ENCODE results near the gene MYH14.

MYH14 gene

DNA sequence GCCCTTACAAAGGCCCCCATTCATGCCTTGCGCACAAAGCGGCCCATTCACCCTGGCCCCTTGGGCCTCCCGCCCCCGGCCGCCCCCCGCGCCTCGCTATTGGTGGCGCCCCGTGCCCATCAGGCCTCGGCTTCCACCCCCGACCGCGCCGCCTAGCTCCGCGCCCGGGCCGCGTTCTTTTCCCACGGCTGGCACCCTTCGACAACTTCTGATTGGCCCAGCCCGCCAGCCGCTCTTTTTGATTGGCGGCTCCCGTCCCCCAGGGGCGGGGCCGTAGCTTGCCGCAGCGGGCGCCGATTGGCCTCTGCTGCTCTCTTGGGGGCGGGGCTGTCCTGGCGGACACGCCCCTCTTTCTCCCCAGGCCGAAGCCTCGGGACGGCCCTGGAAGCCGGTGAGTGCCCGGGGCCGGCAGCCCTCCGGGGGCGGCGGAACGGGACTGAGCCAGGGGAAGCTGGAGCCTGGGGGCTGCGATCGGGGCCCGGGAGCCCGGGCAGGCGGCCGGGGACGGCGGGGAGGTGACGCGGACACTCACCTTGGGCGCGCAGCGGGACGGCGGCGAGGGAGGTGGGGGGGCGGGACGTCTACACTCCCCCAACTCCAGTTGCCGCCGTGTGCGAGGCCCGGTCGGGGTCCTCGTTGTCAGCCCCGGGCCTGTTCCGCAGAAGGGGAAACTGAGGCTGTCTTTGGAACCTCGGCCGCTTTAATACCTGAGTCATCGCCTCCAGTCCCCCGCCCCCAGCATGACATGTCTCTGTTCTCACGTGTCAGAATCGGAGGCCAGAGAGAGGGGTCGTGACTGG lies at the start of gene MYH14:
Gene MYH14 (plus strand): TSS at position 342 of the 800 bp plus-strand sequence. CDS start 6,744 bp downstream, outside the sequence.
- DNase-seq = no peak

DNA sequence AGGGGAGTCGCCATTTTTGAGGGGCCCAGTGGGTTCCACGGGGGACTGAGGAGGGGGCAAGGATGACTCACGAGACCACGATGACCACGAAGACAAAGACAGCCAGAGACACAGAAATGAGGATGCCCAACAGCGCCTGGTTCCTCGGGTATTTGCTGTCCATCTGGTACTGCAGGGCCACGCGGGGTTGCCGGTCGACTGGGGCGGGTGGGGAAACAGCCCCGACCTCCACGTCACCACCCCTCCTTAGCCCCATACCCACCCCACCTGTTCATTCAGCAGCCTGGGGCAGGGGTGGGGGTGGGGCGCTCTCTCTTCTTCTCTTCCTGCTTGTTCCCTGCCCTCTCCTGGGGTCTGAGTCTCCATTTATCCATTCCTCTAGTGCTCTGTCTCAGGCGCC lies 48.9 kb upstream of the MYH14 start:
- no peak for DNase-seq

DNA sequence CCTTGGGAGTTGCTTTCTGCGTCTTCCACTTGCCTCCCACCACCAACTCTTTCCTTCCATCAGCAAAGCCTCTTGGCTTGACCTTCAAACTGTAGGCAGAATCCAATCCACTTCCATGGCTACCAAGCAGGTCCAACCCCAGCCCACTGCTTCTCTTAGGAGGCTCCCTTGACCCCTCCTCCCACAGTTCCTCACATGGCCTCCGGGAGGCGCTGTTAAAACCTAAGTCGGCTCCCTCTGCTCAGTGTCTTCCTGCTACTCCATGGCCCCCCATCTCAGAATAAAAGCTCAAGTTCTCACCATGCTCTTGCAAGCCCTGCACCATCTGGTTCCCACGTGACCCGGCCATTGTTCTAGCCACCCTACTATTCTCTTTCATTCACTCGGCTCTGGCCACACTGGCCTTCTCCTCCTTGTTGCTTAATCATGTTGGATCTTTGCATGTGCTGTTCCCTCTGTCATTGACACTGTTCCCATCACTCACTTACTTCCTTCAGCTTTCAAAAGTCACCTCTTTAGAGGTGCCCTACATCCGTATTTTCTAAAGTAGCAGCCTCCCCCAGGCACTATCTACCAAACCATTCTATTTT lies 47.8 kb upstream of the MYH14 start:
- DNase-seq = no peak

DNA sequence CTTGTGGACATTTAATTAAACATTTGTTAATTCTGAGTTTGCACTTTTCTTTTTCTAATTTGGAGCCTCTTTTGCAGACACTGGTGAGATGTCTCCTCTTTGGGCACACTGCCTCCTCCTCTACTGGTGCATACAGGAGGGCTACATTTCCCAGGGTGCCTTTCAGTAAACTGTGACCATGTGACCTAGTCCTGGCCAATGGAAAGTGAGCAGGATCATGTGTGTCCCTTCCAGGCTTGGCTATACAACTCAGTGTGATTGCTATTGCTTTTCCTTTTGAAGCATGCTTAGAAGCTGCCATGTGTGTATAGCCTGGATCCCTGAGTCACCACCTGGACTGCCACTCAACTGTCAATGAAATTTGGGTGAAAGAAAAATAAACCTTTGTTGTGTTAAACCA lies 44.8 kb upstream of the MYH14 start:
- DNase-seq = no peak

DNA sequence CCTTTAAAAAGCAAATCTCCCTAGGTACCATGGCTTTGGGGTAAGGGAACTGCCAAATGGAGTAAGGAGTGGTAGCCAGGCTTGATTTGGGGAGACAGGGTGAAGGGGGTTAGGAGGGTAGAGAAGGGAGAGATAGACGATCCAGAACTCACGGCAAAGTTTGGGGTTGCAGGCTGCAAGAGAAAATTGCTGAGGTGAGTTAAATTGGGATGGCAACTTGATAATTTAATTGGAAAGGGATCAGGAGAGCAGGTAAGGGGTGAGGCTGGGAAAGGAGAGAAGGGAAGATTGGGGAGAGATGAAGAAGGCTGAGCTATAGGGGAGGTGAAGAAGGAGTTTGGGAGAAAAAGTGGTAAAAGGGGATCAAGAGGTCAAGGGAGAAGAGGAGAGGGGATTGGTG lies 44.3 kb upstream of the MYH14 start:
- no peak for DNase-seq

DNA sequence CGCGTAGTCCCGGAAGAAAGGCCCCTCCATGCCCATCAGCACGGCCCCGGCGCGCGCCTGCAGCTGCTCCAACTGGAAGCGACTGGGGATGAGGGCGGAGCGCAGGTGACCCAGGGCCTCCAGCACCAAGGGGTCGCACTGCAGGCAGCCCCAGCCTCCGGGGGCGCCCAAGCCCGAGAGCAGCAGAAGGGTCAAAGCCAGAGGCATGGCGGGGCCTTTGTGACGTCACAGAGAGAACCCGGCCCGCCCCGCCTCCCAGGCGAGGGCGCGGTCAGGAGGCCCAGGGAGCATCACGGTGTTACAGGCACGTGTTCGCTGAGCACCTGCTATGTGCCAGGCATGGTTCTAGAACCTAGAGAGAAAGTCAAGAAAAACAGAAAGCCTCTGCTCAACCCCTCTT lies 40.4 kb upstream of the MYH14 start, which contains the start of gene IZUMO2:
Gene IZUMO2 (minus strand): TSS at position 294 of the 400 bp plus-strand sequence. CDS start 87 bp downstream, at position 207.
- no peak for DNase-seq

DNA sequence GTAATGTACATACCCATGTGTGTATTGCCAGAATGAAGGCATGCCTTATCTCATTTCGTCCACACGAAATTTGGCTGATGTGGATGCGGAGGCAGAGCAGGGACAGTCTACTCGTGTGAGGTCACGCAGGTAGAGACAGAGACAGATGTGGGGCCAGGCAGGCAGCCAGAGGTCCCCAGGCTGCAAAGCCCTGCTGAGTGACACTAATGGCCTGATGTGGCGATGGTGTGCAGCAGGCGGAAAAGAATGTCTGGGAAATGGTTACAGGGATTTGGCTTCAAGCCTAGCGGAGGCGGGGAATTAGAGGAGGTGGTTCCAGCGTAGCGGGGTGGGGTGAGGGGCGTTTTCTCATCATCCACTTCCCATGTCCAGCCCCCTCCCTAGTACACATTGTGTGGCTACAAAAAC lies 36.1 kb upstream of the MYH14 start:
- no peak for DNase-seq

DNA sequence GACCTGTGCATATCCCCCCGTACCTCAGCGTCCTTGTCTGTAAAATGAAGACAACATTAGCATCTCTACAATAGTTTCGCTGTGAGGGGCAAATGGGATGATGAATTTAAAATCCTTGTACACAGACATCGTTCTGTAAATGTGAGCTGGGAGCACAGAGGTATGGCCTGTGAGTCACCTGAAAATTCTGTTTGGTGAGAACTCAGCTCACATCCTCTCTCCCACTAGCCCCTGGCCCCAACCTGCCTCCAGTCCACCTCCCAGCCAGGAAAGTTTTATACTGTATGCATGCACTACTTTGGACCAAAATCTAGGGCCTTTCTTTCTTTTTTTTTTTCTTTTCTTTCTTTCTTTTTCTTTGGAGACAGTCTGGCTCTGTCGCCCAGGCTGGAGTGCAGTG lies 31.7 kb upstream of the MYH14 start:
- no peak for DNase-seq

DNA sequence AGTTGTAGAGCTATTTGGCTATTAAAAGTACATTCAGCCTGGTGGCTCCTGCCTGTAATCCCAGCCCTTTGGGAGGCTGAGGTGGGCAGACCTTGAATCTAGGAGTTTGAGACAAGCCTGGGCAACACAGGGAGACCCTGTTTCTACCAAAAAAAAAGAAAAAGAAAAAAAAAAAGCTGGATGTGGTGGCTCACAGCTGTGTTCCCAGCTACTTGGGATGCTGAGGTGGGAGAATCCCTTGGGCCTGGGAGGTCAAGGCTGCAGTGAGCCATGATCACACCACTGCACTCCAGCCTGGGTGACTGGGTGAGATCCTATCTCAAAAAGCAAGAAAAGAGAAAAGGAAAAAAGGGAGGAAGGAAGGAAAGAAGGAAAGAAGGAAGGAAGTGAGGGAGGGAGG lies 30.7 kb upstream of the MYH14 start:
- DNase-seq = no peak

DNA sequence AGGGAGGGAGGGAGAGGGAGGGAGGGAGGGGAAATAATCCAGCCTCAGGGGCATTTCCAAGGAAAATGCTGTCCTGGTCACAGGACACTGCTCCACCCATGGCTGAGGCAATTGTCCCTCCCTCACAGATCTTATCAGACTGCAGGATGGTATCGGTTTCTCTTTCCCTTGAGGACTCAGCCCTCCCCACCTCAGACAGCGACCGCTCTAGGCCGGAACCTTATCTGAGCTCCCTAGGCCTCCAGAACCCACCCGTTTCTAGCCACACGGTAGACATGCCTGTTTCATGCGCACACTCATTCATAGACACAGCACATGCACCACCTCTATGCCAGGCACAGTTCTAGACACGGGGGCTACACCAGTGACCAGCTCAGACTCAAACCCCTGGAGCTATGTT lies 30.3 kb upstream of the MYH14 start:
- no peak for DNase-seq

DNA sequence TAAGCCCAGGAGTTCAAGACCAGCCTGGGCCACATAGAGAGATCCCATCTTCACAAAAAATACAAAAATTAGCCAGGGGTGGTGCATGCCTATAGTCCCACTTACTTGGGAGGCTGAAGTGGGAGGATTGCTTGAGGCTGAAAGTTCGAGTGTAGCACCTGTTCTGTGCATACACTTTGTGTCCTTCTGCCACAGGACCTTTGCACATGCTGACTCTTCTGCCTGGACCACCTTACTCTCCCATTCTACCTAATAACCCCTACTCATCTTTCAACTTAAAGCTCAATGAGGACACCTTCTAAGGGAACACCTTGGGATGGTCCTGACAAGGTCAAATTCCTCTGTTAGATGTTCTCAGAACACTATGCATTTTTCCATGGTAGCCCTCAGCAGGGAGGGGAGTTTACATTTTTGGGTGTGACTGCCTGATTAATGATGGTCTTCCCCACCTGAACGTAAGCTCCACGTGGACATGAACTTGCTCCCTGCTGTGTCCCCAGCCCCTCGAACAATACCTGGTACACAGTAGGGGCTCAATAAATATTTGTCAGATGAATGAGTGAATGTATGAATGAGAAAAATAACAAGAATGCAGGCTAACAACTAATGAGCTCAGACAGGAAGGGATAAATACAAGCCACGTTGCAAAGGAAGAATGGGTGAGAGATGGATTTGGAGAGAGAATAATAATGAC lies 29.2 kb upstream of the MYH14 start:
- no peak for DNase-seq

DNA sequence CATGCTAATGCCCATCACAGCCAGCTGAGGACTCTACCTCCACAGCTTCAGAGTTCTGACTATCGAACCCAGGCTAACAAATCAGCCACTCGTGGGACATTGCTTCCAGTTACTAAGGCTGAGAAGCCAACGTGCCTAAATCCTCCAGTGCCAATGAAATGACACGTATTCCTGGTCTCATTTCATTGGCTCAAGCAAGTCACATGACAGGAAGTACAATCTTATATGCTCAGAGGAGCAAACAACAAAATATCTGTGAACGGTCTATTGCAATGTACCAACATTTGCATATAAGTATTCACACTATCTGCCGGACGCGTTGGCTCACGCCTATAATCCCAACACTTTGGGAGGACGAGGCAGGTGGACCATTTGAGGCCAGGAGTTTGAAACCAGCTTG lies 27.5 kb upstream of the MYH14 start:
- DNase-seq = no peak

DNA sequence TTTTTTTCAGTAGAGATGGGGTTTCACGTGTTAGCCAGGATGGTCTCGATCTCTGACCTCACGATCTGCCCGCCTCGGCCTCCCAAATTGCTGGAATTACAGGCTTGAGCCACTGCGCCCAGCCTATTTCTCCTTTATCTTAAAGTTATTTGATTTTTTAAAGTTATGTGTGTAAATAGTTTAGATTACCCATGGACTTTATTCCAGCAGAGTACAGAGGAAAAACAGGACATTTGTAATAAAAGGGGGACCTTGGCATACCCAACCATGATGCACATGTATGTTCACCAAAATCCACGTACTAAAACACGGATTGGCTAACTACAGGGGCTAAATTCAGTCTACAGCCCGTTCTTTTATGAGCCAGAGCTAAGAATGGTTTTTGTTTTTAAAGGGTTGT lies 26.6 kb upstream of the MYH14 start:
- no peak for DNase-seq

DNA sequence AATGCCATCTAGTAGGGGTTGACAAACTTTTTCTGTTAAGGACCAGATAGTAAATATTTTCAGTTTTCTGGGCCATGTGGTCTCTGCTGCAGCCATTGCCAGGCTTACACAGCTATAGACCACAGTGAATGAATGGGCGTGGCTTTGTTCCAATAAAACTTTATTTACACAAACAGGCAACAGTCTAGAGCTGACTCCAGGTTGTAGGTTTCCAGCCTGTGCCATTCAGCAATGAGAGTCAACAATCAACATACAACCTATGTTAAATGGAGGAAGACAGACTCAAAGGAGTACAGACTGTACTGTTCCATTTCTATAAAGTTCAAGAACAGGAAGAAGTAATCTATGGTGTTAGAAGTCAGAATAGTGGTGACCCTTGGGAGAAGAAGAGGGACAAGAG lies 25.1 kb upstream of the MYH14 start:
- no peak for DNase-seq

DNA sequence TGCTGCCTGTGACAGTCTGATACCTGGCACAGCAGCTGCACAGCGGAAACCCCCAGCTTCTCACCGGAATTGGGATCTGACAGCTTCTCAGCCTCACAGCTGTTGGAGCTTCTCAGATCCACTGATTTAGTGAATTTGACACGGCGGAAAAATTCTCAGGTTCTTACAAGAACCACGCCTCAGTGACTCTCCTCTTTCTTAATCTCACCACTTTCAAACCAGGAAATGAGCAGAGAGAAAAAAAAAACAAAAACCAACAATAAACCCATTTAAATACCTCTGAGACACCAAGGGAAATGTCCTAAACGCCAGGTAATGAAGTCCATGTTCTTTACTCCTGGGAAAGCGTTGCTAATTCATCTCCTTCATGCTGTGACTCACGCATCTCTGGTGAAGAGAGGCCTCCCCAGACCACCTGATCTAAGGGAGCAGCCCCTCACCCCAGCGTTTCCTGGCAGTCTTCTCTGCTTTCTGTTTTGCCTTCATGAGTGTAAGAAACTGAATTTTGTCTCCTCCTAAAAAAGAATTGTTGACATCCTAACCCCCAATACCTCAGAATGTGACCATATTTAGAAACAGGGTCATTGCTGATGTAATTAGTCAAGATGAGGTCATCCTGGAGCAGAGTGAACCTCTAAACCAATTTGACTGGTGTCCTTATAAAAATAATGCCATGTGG lies 24.4 kb upstream of the MYH14 start:
- DNase-seq = no peak

DNA sequence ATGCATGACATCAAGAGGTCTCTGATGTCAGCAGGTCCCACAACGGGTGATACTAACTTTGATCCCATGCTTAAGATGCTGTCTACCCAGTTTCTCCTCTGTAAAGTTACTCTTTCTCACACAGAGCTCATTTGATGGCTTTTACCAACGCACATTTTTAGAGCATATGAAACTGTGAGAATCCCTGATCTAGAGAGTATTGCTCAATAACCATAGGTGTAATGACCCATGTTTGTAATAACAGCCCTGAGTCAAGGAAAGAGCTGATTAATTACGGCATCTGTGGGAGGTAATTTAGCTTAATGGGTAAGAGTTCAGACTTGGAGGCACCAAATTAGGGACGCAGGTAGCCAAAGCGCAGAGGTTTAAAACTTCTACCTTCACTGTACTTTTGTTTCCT lies 22.3 kb upstream of the MYH14 start:
- no peak for DNase-seq

DNA sequence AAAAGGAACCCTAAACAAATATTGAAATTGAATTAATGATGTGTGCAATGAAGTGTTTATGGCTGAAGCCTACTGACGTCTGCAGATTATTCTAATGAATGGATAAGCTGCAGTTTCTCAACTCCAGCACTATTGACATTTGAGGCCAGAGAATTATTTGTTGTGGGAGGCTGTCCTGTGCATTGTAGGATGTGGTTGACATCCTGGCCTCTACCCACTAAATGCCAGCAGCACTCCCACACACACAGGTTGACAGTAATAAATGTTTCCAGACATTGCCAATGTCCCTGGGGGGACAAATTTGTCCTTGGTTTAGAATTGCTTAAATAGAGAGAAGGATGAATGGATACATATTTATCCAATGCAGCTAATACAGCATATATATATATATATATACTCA lies 19.2 kb upstream of the MYH14 start:
- DNase-seq = no peak

DNA sequence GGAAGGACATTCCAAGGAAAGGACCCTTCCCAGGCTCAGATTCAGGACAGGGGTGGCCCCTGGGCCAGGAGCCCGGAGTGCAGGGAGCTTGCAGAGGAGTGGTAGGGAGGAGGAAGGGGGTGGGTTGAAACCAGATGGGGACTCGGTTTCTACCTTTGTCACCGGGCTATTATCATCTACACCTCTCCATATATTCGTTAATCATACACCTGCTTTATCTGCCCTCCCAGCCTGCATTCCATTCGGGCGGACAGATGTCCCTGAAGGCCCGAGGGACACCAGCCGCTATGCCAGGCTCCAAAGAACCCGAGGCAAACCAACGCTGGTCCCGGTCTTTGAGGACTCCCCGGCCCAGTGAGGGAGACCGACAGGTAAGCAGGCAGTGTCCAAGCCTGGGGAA lies 15.5 kb upstream of the MYH14 start:
- no peak for DNase-seq

DNA sequence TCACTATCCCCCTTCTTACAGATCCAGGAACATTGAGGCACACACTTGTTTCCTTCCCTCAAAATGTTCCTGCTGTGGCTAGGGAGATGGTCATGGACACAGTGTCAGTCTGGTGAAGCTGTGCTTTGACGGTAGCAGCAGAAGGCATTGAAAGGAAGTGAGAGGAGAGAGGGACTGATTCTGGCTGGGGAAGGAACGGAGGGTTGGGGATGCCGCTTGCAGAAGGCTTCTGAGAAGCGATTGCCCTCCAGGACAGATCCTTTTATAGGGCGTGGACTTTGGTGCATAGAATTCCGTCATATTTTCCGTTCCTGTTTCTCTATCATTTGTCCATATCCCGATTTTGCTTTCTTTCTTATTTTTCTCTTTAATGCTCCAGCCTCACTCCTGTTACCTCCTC lies 14.1 kb upstream of the MYH14 start:
- no peak for DNase-seq

DNA sequence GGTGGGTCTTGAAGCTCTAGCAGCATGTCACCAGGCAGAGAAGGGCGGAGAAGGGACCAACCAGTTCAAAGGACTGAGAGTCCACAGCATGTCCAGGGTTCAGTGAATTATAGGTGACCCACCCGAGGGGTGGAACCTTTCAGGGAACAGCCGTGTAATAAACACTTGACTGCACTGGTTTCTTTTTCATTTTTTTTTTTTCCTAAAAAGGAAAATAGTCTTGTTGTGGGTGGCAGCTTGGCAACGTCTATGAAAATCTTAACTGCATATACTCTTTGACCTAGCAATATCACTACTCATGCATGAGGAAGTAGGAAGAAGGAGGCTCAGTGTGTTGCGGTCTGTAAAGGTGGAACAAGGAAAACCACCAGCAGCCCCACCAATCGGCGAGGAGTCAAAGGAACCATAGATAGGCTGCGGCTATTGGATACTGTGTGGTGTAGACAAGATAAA lies 13.0 kb upstream of the MYH14 start:
- DNase-seq = no peak

DNA sequence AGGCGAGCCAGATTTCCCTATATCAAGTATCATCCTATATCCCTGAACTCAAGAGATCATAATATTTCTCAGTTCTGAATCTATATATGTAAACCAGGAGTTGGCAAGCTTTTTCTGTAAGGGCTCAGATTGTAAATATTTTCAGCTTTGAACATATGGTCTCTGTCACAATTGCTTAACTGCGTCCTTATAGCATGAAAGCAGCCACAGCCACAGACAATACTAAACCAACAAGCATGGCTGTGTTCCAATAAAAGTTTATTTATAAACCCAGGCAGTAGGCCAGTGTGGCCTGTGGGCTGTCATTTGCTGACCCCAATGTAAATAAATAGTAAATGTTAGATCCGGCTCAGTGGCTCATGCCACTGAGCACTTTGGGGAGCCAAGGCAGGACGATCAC lies 12.2 kb upstream of the MYH14 start:
- no peak for DNase-seq

DNA sequence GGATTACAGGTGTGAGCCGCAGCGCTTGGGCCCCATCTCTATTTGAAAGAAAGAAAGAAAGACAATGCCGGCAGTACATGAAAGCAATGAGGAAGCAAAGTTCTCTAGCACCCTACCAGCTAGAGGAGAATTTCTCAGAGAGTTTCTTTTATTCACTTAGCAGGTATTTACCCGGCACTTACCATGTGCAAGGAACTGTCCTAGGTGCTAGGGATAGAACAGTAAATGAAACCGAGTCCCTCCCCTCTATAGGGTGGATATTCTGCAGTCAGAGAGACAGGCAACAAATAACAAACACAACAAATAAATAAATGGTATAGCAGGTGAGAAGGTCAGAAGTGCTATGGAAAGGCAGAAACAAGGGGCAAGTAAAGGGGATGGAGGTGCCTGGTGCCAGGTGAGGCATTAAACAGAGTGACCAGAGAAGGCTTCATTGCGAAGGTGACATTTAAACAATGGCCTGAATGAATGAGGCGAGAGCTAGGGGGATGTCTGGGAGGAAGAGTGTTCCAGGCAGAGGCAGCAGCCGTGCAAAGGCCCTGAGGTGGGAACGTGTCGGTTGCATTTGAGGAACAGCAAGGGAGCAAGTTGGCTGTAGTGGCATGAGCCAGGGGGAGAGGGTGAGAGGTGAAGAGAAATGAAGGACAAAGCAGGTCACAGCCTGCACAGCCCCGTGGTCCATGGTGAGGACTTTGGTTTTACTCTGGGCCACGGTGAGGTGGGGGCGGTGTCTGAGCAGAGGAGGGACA lies 10.8 kb upstream of the MYH14 start:
- DNase-seq = no peak

DNA sequence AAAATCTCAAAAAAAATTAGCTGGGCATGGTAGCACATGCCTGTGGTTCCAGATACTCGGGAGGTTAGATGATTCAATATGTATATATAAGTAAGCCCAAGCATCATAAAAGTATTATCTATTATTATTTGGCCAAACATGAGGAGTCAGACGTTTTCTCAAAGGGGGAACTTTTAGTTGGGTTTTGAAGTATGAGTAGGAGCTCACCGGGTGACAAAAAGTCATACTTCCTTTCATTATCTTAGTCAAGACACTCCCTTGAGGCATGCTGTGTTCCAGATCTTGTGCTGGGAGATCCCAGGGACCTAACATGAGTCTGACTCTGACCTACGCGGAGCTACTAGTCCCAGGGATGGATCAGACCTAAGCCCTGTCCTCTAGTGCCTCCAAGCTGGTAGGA lies 8.2 kb upstream of the MYH14 start:
- DNase-seq = no peak

Data from NCI-H226 (cell line).